OCI-LY1 (cell line): ENCODE results near the gene LPO.

Experiments used
- H2AFZ ChIP-seq: fragments of 200-600 bp; sonication (generic), shearing (Covaris generic); 2 replicates; pipeline ENCODE4 v1.6.0; 2014; ENCODE audit warnings: antibody characterized with exemption, mild to moderate bottlenecking, low read length
- H3F3A ChIP-seq: fragments of 200-600 bp; sonication (generic), shearing (Covaris generic); 2 replicates; pipeline ENCODE4 v1.6.0; 2014; ENCODE audit warnings: mild to moderate bottlenecking, antibody characterized with exemption, low read length, moderate library complexity; ENCODE audit not compliant: insufficient read depth
- H3K27ac ChIP-seq: fragments of 200-600 bp; sonication (generic); 2 replicates; pipeline ENCODE4 v1.5.1; 2014; ENCODE audit warnings: low read length, mixed run types, mild to moderate bottlenecking, low read depth; ENCODE audit not compliant: poor library complexity, severe bottlenecking
- H3K27me3 ChIP-seq: fragments of 200-600 bp; sonication (generic); 2 replicates; pipeline ENCODE4 v1.6.0; 2014; ENCODE audit warnings: antibody characterized with exemption, mild to moderate bottlenecking, low read length, moderate library complexity; ENCODE audit not compliant: insufficient read depth
- H3K36me3 ChIP-seq: fragments of 200-600 bp; sonication (generic); 2 replicates; pipeline ENCODE4 v1.6.1; 2014; ENCODE audit warnings: mild to moderate bottlenecking, antibody characterized with exemption, low read length, moderate library complexity, mixed read lengths; ENCODE audit not compliant: insufficient read depth
- H3K4me1 ChIP-seq: fragments of 200-600 bp; sonication (generic); 2 replicates; pipeline ENCODE4 v1.5.1; 2014; ENCODE audit warnings: mild to moderate bottlenecking, low read length, moderate library complexity; ENCODE audit not compliant: insufficient read depth, severe bottlenecking
- H3K4me2 ChIP-seq: fragments of 200-600 bp; sonication (generic), shearing (Covaris generic); 2 replicates; pipeline ENCODE4 v1.6.1; 2014; ENCODE audit warnings: low read length
- H3K4me3 ChIP-seq: fragments of 200-600 bp; sonication (generic); 2 replicates; pipeline ENCODE4 v1.5.1; 2014; ENCODE audit warnings: low read length, low read depth, mild to moderate bottlenecking, mixed read lengths; ENCODE audit not compliant: poor library complexity, severe bottlenecking
- H3K79me2 ChIP-seq: fragments of 200-600 bp; shearing (Covaris generic); 2 replicates; pipeline ENCODE4 v1.6.1; 2016; ENCODE audit warnings: mixed run types, low read length, mixed read lengths; ENCODE audit not compliant: insufficient read depth
- H3K9ac ChIP-seq: fragments of 200-600 bp; sonication (generic), shearing (Covaris generic); 2 replicates; pipeline ENCODE4 v1.6.1; 2014; ENCODE audit warnings: mild to moderate bottlenecking, low read length, mixed read lengths
- H3K9me2 ChIP-seq: fragments of 200-600 bp; sonication (generic), shearing (Covaris generic); 2 replicates; pipeline ENCODE4 v1.6.1; 2014; ENCODE audit warnings: low read depth, mild to moderate bottlenecking, low read length, mixed read lengths
- H3K9me3 ChIP-seq: fragments of 200-600 bp; shearing (Covaris generic); 2 replicates; pipeline ENCODE4 v1.6.1; 2014; ENCODE audit warnings: low read length, mixed read lengths
- H4K20me1 ChIP-seq: fragments of 200-600 bp; sonication (generic), shearing (Covaris generic); 2 replicates; pipeline ENCODE4 v1.6.0; 2016; ENCODE audit warnings: mild to moderate bottlenecking, low read length; ENCODE audit not compliant: insufficient read depth
- EZH2 ChIP-seq: fragments of 200-600 bp; sonication (generic), shearing (Covaris generic); IDR thresholded peaks from 2 replicates; pipeline ENCODE4 v1.8.0; 2017; ENCODE audit warnings: borderline replicate concordance, mixed run types, mild to moderate bottlenecking, antibody characterized with exemption, low read length, moderate library complexity, mixed read lengths
- TF ChIP-seq, protein P1 (sequence below): fragments of 200-600 bp; sonication (generic), shearing (Covaris generic); IDR thresholded peaks from 2 replicates; pipeline ENCODE4 v1.5.1; 2017; ENCODE audit warnings: mild to moderate bottlenecking, antibody characterized with exemption, low read length, moderate library complexity, mixed read lengths

The LPO gene

DNA sequence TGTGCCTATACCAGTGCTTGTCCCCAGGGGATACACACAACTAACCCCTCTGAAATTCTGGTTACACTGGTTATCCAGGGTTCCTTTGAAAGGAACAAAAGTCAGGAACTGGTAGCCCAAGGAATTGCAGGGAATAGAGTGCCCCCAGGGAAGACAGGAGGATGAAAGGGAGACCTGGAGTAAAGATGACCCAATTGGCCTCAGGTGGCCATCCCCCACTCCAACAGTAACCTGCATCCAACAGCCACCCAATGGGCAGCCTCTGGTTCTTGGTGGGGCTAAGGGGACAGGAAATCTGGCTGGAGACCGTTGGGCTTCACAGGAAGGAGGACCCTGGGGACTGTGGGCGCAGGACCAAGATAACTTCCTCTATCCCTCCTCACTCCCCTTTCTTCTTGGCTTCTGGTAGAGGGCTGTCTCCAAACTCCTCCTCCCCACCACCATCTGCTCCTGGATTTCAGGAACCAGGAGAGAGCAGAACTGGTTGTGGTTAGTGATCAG lies 43.2 kb downstream of the LPO start:
- no peak overlapping the region for H3K4me2 ChIP-seq

DNA sequence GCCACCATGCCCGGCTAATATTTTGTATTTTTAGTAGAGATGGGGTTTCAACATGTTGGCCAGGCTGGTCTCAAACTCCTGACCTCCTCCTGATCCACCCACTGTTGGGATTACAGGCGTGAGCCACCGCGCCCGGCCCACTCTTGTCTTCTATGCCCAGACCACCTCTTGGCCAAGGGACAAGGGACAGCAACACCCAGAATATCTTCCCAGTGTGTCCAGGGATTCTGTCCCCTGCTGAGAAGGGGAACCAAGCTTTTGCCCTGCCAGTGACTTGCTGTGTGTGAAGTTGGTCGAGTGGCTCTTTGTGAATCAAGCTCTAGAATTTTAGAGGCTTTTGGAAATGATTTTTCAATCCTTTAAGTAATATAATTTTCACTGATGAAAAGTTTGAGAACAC lies 44.1 kb downstream of the LPO start:
- Histone ChIP-seq H3K27me3 (no peaks in the 10 kb centered on the region), H4K20me1 (no peaks in the 10 kb centered on the region), H3K4me1 (no peaks in the 10 kb centered on the region), H3K79me2 (no peaks in the 10 kb centered on the region), H3F3A (no peaks in the 10 kb centered on the region), H3K9ac (no peak overlapping the region), H3K9me2 (no peaks in the 10 kb centered on the region), H3K9me3 (no peaks in the 10 kb centered on the region), H2AFZ (no peak overlapping the region), H3K4me3 (no peak overlapping the region), H3K27ac (no peak overlapping the region), H3K4me2 (no peak overlapping the region), H3K36me3 (no peaks in the 10 kb centered on the region)
- TF ChIP-seq EZH2: no peak
- TF ChIP-seq, protein P1, sequence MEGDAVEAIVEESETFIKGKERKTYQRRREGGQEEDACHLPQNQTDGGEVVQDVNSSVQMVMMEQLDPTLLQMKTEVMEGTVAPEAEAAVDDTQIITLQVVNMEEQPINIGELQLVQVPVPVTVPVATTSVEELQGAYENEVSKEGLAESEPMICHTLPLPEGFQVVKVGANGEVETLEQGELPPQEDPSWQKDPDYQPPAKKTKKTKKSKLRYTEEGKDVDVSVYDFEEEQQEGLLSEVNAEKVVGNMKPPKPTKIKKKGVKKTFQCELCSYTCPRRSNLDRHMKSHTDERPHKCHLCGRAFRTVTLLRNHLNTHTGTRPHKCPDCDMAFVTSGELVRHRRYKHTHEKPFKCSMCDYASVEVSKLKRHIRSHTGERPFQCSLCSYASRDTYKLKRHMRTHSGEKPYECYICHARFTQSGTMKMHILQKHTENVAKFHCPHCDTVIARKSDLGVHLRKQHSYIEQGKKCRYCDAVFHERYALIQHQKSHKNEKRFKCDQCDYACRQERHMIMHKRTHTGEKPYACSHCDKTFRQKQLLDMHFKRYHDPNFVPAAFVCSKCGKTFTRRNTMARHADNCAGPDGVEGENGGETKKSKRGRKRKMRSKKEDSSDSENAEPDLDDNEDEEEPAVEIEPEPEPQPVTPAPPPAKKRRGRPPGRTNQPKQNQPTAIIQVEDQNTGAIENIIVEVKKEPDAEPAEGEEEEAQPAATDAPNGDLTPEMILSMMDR: no peak

More for the DNA sequence above, 43.2 kb downstream of the LPO start:
- no peaks in the 10 kb centered on the region for H3K4me1 ChIP-seq
- no peak overlapping the region for H2AFZ ChIP-seq
- TF ChIP-seq, protein P1: no peak
- no peak for TF ChIP-seq EZH2
- H4K20me1 ChIP-seq: no peaks in the 10 kb centered on the region
- no peaks in the 10 kb centered on the region for H3K9me2 ChIP-seq
- H3K9me3 ChIP-seq: no peaks in the 10 kb centered on the region
- H3K36me3 ChIP-seq: no peaks in the 10 kb centered on the region
- no peaks in the 10 kb centered on the region for H3F3A ChIP-seq
- H3K79me2 ChIP-seq: no peaks in the 10 kb centered on the region
- H3K27ac ChIP-seq: no peak overlapping the region
- H3K27me3 ChIP-seq: no peaks in the 10 kb centered on the region
- no peak overlapping the region for H3K9ac ChIP-seq
- no peak overlapping the region for H3K4me3 ChIP-seq

DNA sequence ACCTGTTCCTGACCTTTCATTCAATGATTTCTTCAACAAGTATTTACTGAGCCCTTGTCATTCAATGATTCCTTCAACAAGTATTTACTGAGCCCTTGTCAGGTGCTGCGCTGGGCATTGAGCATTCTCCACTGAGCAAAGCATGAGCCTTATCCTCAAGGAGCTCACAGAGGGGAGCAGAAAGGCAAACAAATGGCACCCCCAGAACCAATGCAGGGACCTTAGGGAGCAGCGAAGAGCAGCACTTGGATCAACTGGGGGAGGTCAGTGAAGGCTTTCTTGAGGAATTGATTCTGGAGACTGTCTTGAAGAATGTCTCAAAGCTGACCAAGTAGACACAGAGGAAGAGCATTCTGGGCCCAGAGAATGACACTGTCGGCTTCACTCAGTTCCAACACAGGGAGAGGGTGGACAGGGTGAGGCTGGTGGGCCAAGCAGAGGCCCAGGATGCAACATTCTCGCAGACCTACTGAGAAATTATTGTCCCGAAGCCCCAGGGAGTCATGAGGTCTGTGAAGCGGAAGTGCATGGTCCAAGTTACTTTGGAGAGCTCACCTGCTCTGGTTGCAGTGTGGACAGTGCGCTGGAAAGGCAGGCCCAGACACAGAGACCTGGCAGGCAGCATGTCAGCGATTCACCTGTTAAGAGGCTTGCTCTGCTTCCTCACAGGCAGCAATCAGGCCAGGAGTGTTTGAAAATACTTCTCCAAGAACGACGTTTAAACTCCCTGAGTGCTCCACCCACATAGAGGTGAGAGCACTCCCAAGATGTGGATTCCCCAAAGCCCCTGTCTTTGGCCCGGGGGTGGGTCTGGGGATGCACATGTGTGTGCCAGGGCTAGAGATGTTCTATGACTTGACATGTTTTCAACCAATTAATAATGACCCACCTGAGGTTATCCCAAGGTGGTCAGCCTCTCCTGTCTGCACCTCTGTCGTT lies 45.6 kb downstream of the LPO start:
- no peak overlapping the region for H3K9ac ChIP-seq
- H3K4me3 ChIP-seq: no peak overlapping the region
- no peaks in the 10 kb centered on the region for H3F3A ChIP-seq

More for the DNA sequence above, 45.6 kb downstream of the LPO start:
- no peaks in the 10 kb centered on the region for H3K9me3 ChIP-seq
- no peaks in the 10 kb centered on the region for H3K36me3 ChIP-seq
- H3K9me2 ChIP-seq: no peaks in the 10 kb centered on the region
- H3K27ac ChIP-seq: no peak overlapping the region
- H3K4me2 ChIP-seq: no peak overlapping the region
- H4K20me1 ChIP-seq: no peaks in the 10 kb centered on the region
- H3K27me3 ChIP-seq: no peaks in the 10 kb centered on the region
- TF ChIP-seq EZH2: no peak
- TF ChIP-seq, protein P1: no peak
- H3K4me1 ChIP-seq: no peaks in the 10 kb centered on the region
- H2AFZ ChIP-seq: no peak overlapping the region
- no peaks in the 10 kb centered on the region for H3K79me2 ChIP-seq
